A549 treated with AZD9567 at 1 μM for 4 hours (cell line): ENCODE data around the gene P3R3URF. TPM values are rescaled to one million over a fixed set of nuclear protein-coding genes. Genes with fewer than 3 reads are reported as not detected.

ENCODE experiments used
- total RNA-seq: library from RNA; stranded (reverse); fragments of 200-300 nt; extraction: Qiagen RNA extraction; gene quantifications from 5 replicates; pipeline ENCODE4 v1.2.3, GENCODE V29; 2022; ENCODE audit not compliant: insufficient read depth

P3R3URF gene
- total RNA-seq: not detected in 5 replicates

GRCh38 chr1:46176211-46176865, at the start of gene P3R3URF:
Gene P3R3URF, minus strand, starts transcription at chr1:46176488. Its CDS starts 17 bp downstream, at chr1:46176471.

DNA sequence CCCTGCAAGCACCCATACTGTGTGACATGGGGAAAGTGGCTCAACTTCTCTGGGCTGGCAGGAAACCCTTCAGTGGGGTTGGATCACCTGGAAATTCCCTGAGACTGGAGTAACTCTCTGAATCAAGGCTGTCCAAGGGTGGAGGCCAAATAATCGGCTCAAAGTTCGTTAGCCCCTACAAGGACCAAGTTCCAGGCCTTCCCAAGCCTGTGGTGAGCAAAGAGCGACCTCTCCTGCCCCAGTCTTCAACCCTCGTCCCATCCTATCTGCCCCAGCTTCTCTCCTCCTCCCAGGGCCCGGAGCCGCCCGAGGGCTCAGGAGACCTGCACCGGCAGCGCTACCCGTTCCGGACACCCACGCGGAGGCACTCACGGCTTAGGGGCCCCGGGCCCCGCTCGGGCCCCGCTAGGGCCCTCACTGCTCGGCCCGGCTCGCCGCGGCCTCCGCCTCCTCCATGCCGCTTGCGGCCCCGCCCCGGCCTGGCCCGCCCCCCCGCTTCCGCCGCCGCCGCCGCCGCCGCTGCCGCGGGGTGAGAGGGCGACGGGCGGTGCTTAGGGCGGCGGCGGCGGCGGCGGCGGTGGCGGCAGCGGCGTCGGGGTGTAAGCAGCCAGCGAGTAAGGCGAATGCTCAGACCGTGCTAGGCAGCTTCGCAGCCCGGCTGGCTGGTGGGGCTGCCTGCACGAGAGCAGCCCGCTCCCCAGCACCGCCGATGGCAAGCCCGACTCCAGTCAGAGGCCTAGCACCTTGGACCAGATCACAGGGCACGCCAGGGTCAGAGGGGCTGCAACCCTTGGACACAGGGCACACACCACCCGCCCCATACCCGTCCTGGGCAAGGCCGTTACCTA, 21.9 kb upstream of the P3R3URF start, which contains the start of gene POMGNT1:
Gene POMGNT1 (minus strand): TSS at position 471 of the 848 bp plus-strand sequence. CDS start 613 bp downstream, outside the sequence.

DNA sequence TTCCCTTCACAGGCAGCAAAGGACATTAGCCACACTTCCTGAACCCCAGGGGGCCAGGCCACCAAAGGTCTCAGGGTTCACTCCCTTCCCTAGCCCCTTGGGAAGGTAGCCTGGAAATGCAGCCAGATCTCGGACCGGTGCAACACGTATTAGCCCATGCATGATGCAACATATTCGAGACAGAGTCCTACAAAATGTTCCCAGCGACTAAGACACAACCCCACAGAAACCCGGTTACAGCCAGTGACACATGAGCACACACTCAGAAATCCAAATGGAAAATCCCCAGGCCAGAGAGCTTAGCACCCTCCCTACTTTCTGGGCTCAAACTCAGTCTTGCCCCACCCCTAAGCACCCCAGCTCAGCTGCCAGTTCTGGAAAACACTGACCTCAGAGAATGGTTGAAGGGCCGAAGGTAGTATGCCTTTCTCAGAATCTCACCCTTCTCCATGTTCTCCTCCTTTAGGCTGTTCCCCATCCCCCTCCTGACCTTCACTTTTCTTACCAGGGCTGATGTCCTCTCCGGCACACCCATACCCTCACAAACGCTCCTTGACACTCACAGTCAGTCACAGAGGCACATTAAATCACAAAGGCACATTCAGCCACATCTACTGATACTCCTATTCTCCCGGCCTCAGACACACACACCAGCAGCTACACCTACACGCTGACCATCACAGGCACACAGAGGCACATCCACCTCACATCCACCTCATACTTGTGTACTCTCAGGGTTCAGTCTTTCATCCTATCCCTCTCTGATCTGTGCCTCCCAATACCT, 1.6 kb downstream of the P3R3URF start, which contains the start of gene TSPAN1:
Gene TSPAN1 (plus strand): TSS at position 640 of the 784 bp plus-strand sequence. CDS start 6,021 bp downstream, outside the sequence.

GRCh38 chr1:46132529-46133180, 43.6 kb downstream of the P3R3URF start, which contains the start of gene PIK3R3:
Gene PIK3R3, minus strand, starts transcription at chr1:46132629. Its CDS starts 677 bp downstream, at chr1:46131952.

Other genes starting within 250 kb of the P3R3URF start
- gene PIK3R3, start 43.9 kb downstream of the P3R3URF start, total RNA-seq: 1.1 to 3.2 TPM (median 1.4 TPM) in 5 replicates
- 2.2 to 5.4 TPM (median 2.4 TPM) in 5 replicates for gene TSPAN1, start 1.4 kb downstream of the P3R3URF start, total RNA-seq
- 28.7 to 48.3 TPM (median 43.6 TPM) in 5 replicates for gene POMGNT1, start 21.9 kb upstream of the P3R3URF start, total RNA-seq
- gene LURAP1, start 26.8 kb upstream of the P3R3URF start, total RNA-seq: not detected in 5 replicates
- gene RAD54L, start 71.3 kb upstream of the P3R3URF start, total RNA-seq: 10.1 to 13.2 TPM (median 11.1 TPM) in 5 replicates
- 42.1 to 43.9 TPM (median 43.7 TPM) in 5 replicates for gene LRRC41, start 127.1 kb upstream of the P3R3URF start, total RNA-seq
- 396 to 435 TPM (median 414 TPM) in 5 replicates for gene UQCRH, start 127.2 kb upstream of the P3R3URF start, total RNA-seq
- 11.7 to 14.5 TPM (median 13.5 TPM) in 5 replicates for gene NSUN4, start 164.3 kb upstream of the P3R3URF start, total RNA-seq
- 0.65 to 1.3 TPM (median 0.78 TPM) in 4 of 5 replicates, not detected in the other for gene FAAH, start 217.8 kb upstream of the P3R3URF start, total RNA-seq